ENCODE results near the gene FAM53B.

The FAM53B gene

DNA sequence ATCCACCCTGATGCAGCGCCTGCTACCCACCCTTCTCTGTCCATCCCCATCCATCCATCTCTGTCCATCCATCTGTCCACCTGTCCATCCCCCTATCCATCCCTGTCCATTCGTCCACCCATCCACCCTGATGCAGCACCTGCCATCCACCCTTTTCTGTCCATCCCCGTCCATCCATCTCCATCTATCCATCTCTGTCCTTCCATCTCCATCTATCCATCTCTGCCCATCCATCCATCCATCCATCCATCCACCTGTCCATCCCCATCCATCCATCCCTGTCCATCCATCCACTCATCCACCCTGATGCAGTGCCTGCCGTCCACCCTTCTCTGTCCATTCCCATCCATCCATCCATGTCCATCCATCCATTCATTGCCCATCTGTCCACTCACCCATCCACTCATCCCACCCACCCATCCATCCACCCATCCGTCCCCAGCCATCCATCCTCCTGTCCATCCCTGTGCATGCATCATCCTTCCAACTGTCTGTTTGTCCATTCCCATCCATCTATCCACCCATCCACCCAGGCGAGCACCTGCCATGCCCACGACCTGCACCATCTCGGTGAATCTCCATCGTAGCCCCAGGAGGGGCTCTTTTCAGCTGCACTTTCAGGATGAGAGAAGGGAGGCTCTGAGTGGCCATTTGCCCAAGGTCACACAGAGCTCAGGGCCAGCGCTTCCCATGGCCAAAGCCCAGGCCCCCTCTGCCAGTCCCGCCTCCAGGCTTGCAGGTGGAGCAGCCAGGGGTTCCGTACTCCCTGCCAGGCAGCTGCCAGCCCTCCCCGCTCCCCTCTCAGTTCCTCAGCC, 145.2 kb downstream of the FAM53B start:
- no peaks in the 10 kb centered on the region for H3K9me3 Mint-ChIP-seq
- H3K27me3 Mint-ChIP-seq = peaks cover 11% of the 10 kb centered on the region
- H3K4me3 Mint-ChIP-seq = no peak overlapping the region
- intact Hi-C loops (cut with micrococcal nuclease) = no loop called here
- H3K4me1 Mint-ChIP-seq (ENCODE audit: low read depth) = peaks cover 7% of the 10 kb centered on the region
- H3K36me3 Mint-ChIP-seq (ENCODE audit: low read depth) = no peaks in the 10 kb centered on the region
- H3K27ac Mint-ChIP-seq = no peak overlapping the region

DNA sequence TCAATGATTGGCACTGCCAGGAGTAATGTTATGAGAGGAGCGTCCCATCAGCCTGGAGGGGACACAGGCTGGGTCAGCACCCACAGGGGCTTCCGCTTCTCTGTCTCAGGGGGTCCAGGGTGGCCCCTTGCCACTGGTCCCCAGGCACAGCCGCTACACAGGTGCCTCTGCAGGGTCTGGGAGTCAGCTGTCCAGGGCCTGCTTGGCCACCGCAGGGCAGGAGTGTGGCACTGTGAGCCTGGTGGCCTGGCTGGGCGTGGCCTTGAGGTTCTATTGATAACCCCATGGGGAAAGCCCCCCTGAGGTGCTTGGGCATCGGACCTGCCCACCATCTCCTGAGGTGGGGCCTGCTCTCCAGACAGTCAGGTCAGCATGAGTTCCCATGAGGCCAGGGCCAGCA, 146.0 kb downstream of the FAM53B start:
- H3K36me3 Mint-ChIP-seq (ENCODE audit: low read depth) = no peaks in the 10 kb centered on the region
- peaks cover 7% of the 10 kb centered on the region for H3K4me1 Mint-ChIP-seq (ENCODE audit: low read depth)
- no peak overlapping the region for H3K27ac Mint-ChIP-seq
- no peaks in the 10 kb centered on the region for H3K9me3 Mint-ChIP-seq
- peaks cover 11% of the 10 kb centered on the region for H3K27me3 Mint-ChIP-seq
- H3K4me3 Mint-ChIP-seq = no peak overlapping the region
- intact Hi-C loops (cut with micrococcal nuclease) = no loop called here

DNA sequence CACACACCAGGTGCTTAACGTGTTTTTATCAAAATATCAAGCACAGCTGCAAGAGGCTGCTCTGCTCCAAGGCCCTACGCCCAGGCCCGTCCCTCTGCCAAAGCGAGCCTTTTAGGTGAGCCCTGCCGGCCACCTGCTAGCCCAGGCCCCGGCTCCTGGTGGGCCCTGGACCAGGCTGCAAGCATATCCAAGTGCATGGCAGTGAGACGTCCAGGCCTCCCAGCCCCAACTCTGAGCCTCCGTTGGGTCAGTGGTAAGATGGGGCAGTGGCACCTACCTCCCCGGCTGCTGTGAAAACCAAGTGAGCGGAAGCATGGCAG, 146.4 kb downstream of the FAM53B start:
- Mint-ChIP-seq H3K27ac (no peak overlapping the region), H3K4me3 (no peak overlapping the region), H3K36me3 (ENCODE audit: low read depth) (no peaks in the 10 kb centered on the region)

DNA sequence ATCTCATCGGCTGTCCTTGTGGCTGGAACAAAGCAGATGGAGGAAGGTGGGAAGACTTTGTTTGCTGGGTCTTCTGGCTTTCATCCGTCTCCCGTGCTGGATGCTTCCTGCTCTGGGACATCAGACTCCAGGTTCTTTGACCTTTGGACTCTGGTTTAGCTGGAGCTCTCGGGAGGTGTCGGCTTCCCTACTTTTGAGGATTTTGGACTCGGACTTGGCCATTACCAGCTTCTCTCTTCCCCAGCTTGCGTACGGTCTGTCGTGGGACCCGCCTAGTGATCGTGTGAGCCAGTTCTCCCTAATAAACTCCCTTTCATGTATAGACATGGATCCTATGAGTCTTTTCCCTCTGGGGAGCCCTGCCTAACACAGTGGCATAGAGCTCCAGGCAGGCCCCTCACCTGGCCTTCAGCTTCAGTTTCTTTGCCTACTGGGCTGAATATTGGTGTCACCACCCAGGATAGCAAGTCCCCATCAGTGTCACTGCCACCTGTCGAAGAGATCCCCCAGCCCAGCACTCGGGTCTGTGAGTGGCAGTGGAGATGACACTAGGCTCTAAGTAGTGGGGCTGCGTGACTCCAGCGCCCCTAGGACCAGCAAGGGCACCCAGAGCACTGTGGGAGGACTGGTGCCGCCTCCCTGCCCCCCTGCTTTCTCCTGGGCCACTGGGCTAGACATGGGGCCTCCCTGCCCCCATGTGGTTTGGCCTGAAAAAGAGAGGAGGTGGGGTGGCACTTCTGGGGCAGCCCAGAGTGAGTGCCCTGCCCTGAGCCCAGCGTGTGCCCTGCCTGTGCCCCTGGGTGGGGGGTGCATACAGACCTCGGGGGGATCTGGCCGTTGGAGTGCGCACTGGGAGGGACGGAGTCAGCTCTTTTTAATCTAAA, 147.0 kb downstream of the FAM53B start:
- Mint-ChIP-seq H3K4me3 (no peak overlapping the region), H3K36me3 (ENCODE audit: low read depth) (no peaks in the 10 kb centered on the region), H3K9me3 (no peaks in the 10 kb centered on the region), H3K27me3 (peaks cover 11% of the 10 kb centered on the region), H3K4me1 (ENCODE audit: low read depth) (peaks cover 7% of the 10 kb centered on the region), H3K27ac (no peak overlapping the region)
- intact Hi-C loops (cut with micrococcal nuclease) = no loop called here

More for the DNA sequence above, 146.4 kb downstream of the FAM53B start:
- intact Hi-C loops (cut with micrococcal nuclease) = no loop called here
- Mint-ChIP-seq H3K27me3 (peaks cover 11% of the 10 kb centered on the region), H3K4me1 (ENCODE audit: low read depth) (peaks cover 7% of the 10 kb centered on the region), H3K9me3 (no peaks in the 10 kb centered on the region)

DNA sequence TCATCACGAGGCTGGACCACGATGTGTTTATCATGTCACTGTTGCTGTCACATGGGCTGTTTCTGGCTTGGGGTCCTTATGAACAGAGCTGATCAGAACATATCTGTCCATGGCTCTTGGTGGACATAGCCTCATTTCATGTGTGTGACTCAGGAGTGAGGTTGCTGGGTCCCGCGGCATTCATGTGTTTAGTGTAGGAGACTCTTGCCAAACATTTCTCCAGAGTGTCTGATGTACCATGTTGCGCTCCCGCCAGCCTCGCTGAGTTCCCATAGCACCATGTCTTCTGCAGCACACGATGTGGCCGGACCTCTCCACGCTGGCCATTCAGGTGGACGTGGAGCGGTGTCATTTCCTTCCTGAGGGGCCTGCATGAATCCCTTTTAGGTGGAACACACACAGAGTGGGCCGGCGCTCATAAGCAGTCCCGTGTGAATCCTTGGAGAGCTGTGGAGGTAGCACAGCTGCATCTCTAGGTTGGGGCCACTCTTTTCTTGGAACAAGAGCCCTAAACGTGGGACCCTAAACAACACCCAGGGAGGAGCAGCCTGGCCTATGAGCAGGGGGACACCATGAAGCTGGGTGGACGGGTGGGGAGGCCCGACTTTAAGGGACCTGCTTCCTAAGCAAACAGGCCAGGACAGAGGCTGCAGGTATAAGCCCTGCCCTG, 147.9 kb downstream of the FAM53B start:
- intact Hi-C loops (cut with micrococcal nuclease) = no loop called here
- Mint-ChIP-seq H3K27me3 (peaks cover 11% of the 10 kb centered on the region), H3K4me1 (ENCODE audit: low read depth) (peaks cover 7% of the 10 kb centered on the region), H3K9me3 (no peaks in the 10 kb centered on the region), H3K36me3 (ENCODE audit: low read depth) (no peaks in the 10 kb centered on the region), H3K4me3 (no peak overlapping the region), H3K27ac (no peak overlapping the region)

DNA sequence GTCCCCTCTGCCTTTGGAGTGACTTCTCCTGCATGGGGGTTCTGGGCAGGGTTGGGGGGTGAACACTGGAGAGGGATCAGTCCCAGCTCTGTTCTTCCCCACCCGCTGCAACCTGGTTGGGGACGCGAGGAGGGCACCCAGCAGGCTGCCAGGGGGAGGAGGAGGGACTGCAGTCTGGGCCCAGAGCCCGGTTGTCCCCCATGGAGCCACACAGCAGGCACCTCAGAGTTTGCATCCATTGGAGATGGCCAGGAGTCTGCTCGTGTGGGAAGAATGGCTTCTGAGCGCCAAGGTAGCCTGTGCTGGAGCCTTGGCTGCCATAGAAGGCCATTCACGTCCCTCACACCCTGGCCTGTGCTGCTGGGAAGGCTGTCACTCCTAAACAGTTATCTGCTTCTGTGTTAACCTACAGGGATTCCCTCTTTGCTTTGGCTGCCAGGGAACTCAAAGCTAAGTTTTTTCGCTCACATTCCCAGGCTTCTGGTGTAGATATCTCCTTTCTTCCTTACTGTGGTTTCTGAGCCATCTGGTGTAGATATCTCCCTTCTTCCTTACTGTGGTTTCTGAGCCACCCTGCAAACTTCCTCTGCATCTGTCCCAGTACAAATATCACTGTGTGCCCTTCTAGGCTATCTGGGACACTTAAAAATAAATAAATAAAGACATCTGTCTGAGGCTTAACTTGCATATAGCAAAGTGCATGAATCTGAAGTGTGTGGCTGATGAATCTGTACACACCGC, 148.9 kb downstream of the FAM53B start:
- peaks cover 7% of the 10 kb centered on the region for H3K4me1 Mint-ChIP-seq (ENCODE audit: low read depth)
- peaks cover 11% of the 10 kb centered on the region for H3K27me3 Mint-ChIP-seq
- no peak overlapping the region for H3K4me3 Mint-ChIP-seq
- no peaks in the 10 kb centered on the region for H3K36me3 Mint-ChIP-seq (ENCODE audit: low read depth)
- H3K9me3 Mint-ChIP-seq = no peaks in the 10 kb centered on the region
- intact Hi-C loops (cut with micrococcal nuclease) = no loop called here
- no peak overlapping the region for H3K27ac Mint-ChIP-seq

DNA sequence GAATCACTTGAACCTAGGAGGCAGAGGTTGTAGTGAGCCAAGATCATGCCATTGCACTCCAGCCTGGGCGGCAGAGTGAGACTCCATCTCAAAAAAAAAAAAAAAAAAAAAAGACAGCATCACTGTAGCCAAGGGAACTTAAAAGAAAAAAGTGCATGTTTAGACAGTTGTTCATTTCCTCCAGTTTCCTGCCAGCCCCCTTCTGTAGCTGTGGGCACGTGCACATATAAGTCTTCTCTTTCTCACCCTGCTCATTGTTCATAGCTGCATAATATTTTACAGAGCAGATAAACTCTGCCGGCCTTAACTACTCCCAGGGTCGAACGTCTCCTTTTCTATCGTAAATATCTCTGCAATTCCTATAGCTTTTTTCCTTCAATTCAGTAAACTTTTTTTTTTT, 149.9 kb downstream of the FAM53B start:
- Mint-ChIP-seq H3K4me1 (ENCODE audit: low read depth) (peaks cover 7% of the 10 kb centered on the region), H3K36me3 (ENCODE audit: low read depth) (no peaks in the 10 kb centered on the region), H3K27ac (no peak overlapping the region), H3K9me3 (no peaks in the 10 kb centered on the region), H3K4me3 (no peak overlapping the region), H3K27me3 (peaks cover 18% of the 10 kb centered on the region)
- intact Hi-C loops (cut with micrococcal nuclease) = no loop called here

DNA sequence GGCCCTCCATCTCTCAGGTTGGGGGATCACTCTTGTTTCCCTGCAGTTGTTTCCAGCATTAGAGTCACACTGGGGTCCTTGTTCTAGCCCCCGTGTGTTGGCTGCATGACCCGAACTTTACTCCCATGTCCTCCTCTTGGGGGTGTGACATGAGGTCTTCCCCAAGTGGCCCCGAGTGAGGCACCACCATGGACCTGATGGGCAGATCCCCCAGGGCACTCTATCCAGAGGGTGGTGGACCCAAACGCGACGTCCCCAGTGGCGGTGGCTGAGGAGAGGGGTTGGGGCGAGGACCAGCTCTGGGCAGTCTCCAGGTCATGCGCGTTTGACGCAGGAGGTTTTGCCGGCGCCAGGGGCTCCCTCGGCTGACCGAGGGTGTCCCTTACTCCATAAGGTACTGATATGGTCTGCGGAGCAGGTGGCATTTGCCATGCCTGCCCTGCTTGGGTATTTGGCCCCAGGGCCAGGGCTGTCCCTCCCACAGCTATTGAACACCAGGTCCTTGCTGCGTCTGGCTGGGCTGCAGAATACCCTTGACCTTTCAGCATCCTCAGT, 150.7 kb downstream of the FAM53B start:
- H3K4me3 Mint-ChIP-seq = no peak overlapping the region
- no peaks in the 10 kb centered on the region for H3K36me3 Mint-ChIP-seq (ENCODE audit: low read depth)
- peaks cover 13% of the 10 kb centered on the region for H3K27me3 Mint-ChIP-seq
- no peaks in the 10 kb centered on the region for H3K9me3 Mint-ChIP-seq
- intact Hi-C loops (cut with micrococcal nuclease) = no loop called here
- H3K4me1 Mint-ChIP-seq (ENCODE audit: low read depth) = peaks cover 12% of the 10 kb centered on the region
- no peak overlapping the region for H3K27ac Mint-ChIP-seq

DNA sequence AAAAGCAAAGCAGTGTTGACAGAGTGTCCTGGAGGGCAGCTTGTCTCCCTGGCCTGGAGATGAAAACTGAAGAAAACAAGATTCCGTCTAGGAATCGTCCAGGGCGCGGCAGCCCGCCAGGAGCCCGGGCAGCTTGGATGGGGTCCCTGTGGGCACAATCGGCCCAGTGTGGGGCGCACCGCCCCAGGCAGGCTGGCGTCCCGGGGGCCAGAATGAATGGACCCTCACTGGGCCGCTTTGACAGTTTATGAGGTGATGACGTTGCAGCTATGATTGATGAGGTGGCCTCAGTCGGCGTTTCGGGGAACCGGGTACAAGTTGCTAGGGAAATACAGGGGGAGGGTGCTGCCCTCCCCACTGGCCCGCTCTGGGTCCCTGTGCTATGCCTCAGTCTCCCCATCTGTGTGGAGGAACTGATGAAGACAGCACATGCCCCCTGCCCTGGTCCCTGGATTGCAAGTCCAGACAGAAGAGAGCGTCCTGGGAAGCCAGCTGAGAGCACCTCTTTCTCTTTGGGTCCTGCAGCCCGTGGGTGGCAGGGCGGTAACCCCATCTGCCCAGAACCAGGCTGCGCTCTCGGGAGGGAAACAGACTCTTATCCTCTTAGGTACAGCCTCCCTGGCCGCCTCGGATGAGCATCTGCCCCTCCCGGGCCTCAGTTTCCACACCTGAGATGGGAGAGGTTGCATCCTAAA, 151.3 kb downstream of the FAM53B start:
- Mint-ChIP-seq H3K36me3 (ENCODE audit: low read depth) (no peaks in the 10 kb centered on the region), H3K27me3 (peaks cover 12% of the 10 kb centered on the region), H3K4me1 (ENCODE audit: low read depth) (peaks cover 13% of the 10 kb centered on the region), H3K4me3 (no peak overlapping the region), H3K9me3 (no peaks in the 10 kb centered on the region), H3K27ac (peak overlapping the region; percentile 11)
- intact Hi-C loops (cut with micrococcal nuclease) = no loop called here

DNA sequence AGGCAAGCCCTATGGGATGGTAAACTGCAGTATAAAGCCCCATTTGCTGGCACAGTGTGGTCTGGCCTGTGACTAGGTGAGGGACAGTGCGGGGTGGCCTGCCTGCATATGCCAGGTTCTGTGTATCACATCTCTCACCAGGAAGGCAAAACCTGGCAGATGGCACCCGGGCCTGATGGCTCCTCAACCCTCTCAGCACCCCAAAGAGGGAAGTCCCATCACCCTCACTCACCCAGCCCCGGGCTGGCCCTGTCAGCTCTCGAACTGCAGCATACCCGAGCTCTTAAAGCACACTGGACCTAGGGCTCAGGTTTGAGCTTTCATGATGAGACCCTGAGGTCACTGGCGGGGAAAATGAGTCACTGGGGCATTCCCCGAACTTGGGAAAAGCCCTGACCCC, 152.1 kb downstream of the FAM53B start:
- intact Hi-C loops (cut with micrococcal nuclease) = no loop called here
- Mint-ChIP-seq H3K27ac (peak overlapping the region; percentile 11), H3K36me3 (ENCODE audit: low read depth) (no peaks in the 10 kb centered on the region), H3K4me1 (ENCODE audit: low read depth) (peaks cover 13% of the 10 kb centered on the region), H3K9me3 (no peaks in the 10 kb centered on the region), H3K4me3 (no peak overlapping the region), H3K27me3 (peaks cover 12% of the 10 kb centered on the region)

DNA sequence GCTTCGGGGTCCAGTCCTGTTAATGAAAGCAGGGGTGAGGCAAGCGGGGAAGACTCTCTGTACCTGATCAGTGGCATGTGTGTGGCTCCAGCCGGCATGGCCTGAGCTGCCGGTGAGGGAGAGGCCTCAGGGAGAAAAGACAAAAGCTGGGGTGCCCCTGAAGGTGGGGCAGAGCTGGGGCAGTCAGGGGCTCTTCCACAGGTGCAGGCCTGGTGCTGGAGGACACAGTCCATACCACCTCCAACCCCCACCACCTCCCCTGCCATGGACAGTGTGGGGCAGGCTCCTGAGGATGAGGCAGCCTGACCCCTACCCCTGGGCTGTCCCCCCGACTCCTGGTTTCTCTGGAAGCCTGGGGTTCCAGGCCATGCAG, 153.1 kb downstream of the FAM53B start:
- no peaks in the 10 kb centered on the region for H3K9me3 Mint-ChIP-seq
- intact Hi-C loops (cut with micrococcal nuclease) = no loop called here
- no peak overlapping the region for H3K4me3 Mint-ChIP-seq
- H3K27ac Mint-ChIP-seq = no peak overlapping the region
- no peaks in the 10 kb centered on the region for H3K36me3 Mint-ChIP-seq (ENCODE audit: low read depth)
- peaks cover 19% of the 10 kb centered on the region for H3K4me1 Mint-ChIP-seq (ENCODE audit: low read depth)
- peaks cover 12% of the 10 kb centered on the region for H3K27me3 Mint-ChIP-seq

DNA sequence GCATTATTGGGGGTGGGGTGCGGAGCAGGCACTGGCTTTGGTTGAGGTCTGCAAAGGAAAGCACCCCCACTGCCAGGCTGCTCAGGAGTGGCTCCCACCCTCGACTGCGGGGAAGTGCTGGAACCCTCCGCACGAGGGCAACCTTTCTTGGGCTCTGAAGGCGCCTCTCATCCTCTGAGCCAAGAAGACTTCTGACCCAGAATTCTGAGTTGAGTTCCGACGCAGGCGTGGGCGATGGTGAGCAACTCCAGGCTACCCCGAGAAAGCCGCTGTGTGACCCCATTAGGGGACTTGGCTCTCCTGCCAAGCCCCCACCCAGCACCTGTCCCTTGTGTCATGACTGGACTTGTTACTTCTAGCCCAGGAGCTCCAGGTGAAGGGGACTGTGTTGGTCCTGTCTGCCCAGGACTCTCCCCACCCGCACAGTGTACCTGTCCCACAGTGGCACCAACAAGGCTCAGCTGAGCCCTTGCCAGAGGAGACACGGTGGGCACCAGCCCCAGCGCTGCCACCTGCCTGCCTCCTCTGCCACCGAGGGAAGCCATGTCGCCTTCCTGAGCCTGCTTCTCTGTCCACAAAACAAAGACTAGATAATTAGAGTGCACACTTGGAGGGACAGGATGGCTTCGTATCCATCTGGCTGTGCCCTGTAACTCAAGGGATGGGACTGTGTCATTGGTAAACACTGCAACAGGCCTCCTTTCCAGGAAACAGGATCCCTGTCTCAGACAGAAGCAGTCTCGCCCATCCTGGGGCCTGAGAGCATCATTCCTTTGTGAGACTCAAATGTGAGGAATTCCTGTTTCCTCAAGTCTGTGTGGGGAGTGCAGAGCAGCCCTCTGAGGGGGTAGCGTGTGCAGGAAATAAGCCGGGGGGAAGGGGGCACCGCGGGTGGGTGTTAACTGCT, 153.7 kb downstream of the FAM53B start:
- no peak overlapping the region for H3K27ac Mint-ChIP-seq

More for the DNA sequence above, 153.7 kb downstream of the FAM53B start:
- no peaks in the 10 kb centered on the region for H3K9me3 Mint-ChIP-seq
- peaks cover 12% of the 10 kb centered on the region for H3K27me3 Mint-ChIP-seq
- peaks cover 13% of the 10 kb centered on the region for H3K4me1 Mint-ChIP-seq (ENCODE audit: low read depth)
- intact Hi-C loops (cut with micrococcal nuclease) = no loop called here
- H3K4me3 Mint-ChIP-seq = no peak overlapping the region
- H3K36me3 Mint-ChIP-seq (ENCODE audit: low read depth) = no peaks in the 10 kb centered on the region

Measured in dendritic cell treated with granulocyte-macrophage colony-stimulating factor and Interleukin-4, amounts not matched to agents 40 ng/mL and 50 ng/mL, for 4 days (primary cell).